Suprapubic skin (tissue), 4 donors: Measurements from ENCODE around the gene DHX34.

Source experiments
- CTCF ChIP-seq, 2 donors: fragments of 200-600 bp in 1 of 2; fragments of 450-650 bp in 1 of 2; sonication (generic) in 1 of 2; IDR thresholded peaks; one replicate each; pipeline ENCODE4 v1.5.1; 2016 to 2019; ENCODE audit warnings: antibody characterized with exemption in 2 of 2, mild to moderate bottlenecking in 1 of 2, moderate library complexity in 1 of 2
- POLR2A ChIP-seq, 2 donors: fragments of 450-650 bp; IDR thresholded peaks; one replicate each; pipeline ENCODE4 v1.6.1; 2017; ENCODE audit warnings: antibody characterized with exemption in 2 of 2, mild to moderate bottlenecking in 2 of 2, moderate library complexity in 2 of 2
- POLR2AphosphoS5 ChIP-seq, 3 donors: sonication (generic); formaldehyde crosslinking; IDR thresholded peaks; one replicate each; pipeline ENCODE4 v1.6.1; 2017; ENCODE audit warnings: antibody characterized with exemption in 3 of 3

GRCh38 chr19:47405854-47406417 lies 56.8 kb downstream of the DHX34 start:
- TF ChIP-seq CTCF (IDR thresholded peaks at IDR 0.05) (no peak), POLR2A (IDR thresholded peaks at IDR 0.05) (no peak), POLR2AphosphoS5 (IDR thresholded peaks at IDR 0.05) (no peak)
